ENCODE data around the gene STXBP5.

STXBP5 gene

DNA sequence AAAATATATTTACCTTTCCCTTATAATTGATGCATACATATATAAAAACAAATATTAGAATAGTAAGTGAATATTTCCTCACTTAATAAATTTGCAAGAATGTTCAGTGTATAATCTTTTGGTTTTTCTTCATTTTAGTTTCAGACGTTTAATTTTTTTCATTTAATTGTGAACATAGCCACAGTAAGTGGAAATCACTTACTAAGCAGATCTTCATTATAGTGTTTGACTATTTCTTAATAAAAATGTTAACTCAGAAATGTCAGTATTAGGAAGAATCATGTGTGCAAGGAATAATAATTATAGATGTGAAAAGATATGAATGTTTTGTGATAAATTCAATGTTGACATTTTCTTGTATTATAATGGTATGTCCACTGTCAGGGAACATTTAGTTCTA, 27.4 kb downstream of the STXBP5 start:
- no peak for DNase-seq (ENCODE audit: low spot score)
- in situ Hi-C loops (cut with MboI; ENCODE audit: low pct_unique_long_range_greater_than_20kb, low sequenced_read_pairs, unreplicated experiment), result no loop called here
- TF ChIP-seq, protein P1, sequence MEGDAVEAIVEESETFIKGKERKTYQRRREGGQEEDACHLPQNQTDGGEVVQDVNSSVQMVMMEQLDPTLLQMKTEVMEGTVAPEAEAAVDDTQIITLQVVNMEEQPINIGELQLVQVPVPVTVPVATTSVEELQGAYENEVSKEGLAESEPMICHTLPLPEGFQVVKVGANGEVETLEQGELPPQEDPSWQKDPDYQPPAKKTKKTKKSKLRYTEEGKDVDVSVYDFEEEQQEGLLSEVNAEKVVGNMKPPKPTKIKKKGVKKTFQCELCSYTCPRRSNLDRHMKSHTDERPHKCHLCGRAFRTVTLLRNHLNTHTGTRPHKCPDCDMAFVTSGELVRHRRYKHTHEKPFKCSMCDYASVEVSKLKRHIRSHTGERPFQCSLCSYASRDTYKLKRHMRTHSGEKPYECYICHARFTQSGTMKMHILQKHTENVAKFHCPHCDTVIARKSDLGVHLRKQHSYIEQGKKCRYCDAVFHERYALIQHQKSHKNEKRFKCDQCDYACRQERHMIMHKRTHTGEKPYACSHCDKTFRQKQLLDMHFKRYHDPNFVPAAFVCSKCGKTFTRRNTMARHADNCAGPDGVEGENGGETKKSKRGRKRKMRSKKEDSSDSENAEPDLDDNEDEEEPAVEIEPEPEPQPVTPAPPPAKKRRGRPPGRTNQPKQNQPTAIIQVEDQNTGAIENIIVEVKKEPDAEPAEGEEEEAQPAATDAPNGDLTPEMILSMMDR (IDR thresholded peaks at IDR 0.05; ENCODE audit: extremely low read depth, insufficient read depth, missing control alignments), result no peak

DNA sequence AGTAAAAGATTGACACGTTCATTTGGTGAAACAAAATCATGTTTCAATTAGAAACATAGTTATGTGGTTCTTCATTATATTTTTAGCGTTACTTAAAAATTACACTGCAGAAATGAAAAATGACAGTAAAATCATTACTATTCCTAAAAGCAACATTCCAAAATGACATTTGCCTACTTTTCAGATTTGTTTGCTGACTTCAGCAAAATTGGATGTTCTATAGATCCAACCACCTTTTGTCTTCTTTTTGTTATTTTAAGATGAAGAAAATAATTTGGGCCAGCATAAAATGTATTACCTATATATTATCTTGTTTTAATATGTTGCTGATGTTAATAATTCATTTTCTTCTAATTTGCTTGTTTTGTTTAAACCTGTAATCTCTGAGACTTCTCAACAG, 30.5 kb downstream of the STXBP5 start:
- no peak for DNase-seq (ENCODE audit: low spot score)
- in situ Hi-C loops (cut with MboI; ENCODE audit: low pct_unique_long_range_greater_than_20kb, low sequenced_read_pairs, unreplicated experiment), result no loop called here
- TF ChIP-seq, protein P1 (IDR thresholded peaks at IDR 0.05; ENCODE audit: extremely low read depth, insufficient read depth, missing control alignments), result no peak

DNA sequence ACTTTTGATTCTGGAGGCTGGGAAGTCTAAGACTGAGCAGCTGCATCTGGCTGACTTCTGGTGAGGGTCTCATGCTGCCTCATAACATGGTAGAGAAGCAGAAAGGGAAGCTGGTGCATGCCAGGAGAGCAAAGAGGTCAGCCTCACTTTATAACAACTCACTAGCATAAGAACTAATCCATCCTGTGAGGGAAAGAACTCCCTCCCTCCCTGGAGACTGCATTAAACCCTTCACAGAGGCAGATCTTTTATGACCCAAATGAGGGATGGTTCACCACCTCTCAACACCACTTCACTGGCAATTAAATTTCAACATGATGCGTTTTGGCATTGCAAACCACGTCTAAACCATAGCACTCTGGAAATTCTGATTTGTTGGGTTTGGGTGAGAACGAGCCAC, 33.9 kb downstream of the STXBP5 start:
- DNase-seq (ENCODE audit: low spot score), result no peak
- in situ Hi-C loops (cut with MboI; ENCODE audit: low pct_unique_long_range_greater_than_20kb, low sequenced_read_pairs, unreplicated experiment), result no loop called here
- TF ChIP-seq, protein P1 (IDR thresholded peaks at IDR 0.05; ENCODE audit: extremely low read depth, insufficient read depth, missing control alignments), result no peak

DNA sequence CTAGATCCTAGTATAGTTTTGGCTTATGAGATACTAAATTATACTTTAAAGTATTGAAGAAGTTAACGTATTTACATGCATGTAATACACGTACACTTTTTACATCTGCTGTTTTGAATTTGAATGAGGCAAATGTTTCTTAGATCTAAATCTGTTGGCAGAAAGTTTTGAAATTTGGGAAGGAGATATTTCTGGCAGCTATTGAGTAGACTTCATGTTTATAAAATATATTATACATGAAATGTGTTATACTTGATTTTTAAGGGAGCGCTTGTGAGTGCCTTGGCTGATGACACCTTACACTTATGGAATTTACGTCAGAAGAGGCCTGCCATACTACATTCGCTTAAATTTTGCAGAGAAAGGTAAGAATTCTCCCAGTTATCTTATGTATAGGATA, 34.7 kb downstream of the STXBP5 start:
- no peak for DNase-seq (ENCODE audit: low spot score)
- TF ChIP-seq, protein P1 (IDR thresholded peaks at IDR 0.05; ENCODE audit: extremely low read depth, insufficient read depth, missing control alignments), result no peak
- in situ Hi-C loops (cut with MboI; ENCODE audit: low pct_unique_long_range_greater_than_20kb, low sequenced_read_pairs, unreplicated experiment), result no loop called here

DNA sequence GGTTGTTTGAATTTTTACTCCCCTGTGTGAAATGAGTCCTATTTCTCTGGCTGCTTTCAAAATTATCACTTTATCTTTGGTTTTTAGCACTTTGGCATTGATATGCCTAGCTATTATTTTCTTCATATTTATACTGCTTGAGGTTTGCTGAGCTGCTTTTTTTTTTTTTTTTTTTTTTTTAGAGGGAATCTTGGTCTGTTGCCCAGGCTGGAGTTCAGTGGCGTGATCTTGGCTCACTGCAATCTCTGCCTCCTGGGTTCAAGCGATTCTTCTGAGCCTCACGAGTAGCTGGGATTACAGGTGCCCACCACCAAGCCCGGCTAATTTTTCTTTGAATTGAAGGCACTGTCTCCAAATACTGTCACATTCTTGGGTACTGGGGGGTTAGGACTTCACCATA, 40.6 kb downstream of the STXBP5 start:
- TF ChIP-seq, protein P1 (IDR thresholded peaks at IDR 0.05; ENCODE audit: extremely low read depth, insufficient read depth, missing control alignments), result no peak
- in situ Hi-C loops (cut with MboI; ENCODE audit: low pct_unique_long_range_greater_than_20kb, low sequenced_read_pairs, unreplicated experiment), result no loop called here
- no peak for DNase-seq (ENCODE audit: low spot score)

DNA sequence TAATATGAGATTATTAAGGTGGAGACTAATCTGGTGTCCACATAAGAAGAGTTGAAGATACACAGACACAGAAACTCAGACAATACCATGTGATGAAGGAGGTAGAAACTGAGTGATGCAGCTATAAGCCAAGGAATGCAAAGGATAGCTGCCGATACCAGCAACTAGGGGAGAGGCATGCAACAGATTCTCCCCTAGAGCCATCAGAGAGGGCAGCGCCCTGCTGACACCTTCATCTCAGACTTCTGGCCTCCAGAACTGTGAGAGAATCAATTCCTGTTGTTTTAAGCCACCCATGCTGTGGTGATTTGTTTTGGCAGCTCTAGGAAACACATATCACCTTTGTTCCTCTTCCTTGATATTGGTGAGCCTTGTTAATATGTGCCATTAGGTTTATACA, 41.5 kb downstream of the STXBP5 start:
- in situ Hi-C loops (cut with MboI; ENCODE audit: low pct_unique_long_range_greater_than_20kb, low sequenced_read_pairs, unreplicated experiment), result no loop called here
- no peak for DNase-seq (ENCODE audit: low spot score)
- TF ChIP-seq, protein P1 (IDR thresholded peaks at IDR 0.05; ENCODE audit: extremely low read depth, insufficient read depth, missing control alignments), result no peak
